Inferior parietal cortex (tissue), 1 donor: Measurements from ENCODE around the gene YWHAB.
A peak's percentile ranks its signal among the peaks of the same experiment; 100 is the strongest.

Source experiments
- DNase-seq: peaks from one replicate; pipeline ENCODE4 v3.0.0-alpha.2; 2016; ENCODE audit errors: extremely low spot score

The YWHAB gene

DNA sequence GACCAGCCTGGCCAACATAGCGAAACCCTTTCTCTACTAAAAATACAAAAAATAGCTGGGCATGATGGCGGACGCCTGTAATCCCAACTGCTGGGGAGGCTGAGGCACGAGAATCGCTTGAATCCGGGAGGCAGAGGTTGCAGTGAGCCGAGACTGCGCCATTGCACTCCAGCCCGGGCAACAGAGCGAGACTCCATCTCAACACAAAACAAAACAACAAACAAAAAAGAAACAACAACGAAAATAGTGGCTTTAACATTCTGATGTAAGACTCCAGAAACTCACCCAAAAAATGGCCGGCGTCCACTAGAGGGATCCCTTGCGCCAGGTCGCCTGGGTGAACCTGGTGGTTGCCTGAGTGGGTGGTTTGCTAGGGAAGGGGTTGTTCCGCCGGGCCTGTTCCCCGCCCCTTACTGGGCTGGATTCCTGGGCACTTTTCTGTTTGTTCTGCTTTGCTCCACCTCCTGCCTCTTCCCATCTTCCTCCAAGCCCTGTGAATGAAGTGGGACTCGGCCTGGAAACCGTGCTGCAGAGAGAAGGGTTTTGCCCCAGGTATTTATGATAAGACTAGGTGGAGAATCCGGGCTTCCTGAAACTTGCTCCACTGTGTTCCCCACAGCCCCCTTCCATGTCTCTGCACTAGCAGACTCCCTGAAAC lies 25.9 kb downstream of the YWHAB start:
- no peak for DNase-seq

DNA sequence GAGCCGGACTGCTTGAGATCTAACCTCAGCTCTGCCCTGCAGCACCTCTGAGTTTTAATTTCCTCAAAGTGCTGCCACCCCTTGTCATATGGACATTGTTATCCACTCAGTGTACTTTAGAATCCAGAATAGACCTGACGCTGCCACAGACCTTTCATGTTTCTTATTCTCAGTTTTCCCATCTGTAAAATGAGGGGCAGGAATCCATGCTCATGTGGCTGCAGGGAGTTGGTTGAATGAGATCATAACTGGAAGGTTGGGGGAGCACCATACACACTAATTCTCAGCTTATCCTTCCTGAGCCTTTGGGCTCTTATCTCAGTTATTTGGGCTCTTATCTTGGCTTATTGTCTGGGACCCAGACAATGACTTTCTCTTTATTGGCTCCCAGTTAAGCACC lies 26.7 kb downstream of the YWHAB start:
- DNase-seq, result no peak

DNA sequence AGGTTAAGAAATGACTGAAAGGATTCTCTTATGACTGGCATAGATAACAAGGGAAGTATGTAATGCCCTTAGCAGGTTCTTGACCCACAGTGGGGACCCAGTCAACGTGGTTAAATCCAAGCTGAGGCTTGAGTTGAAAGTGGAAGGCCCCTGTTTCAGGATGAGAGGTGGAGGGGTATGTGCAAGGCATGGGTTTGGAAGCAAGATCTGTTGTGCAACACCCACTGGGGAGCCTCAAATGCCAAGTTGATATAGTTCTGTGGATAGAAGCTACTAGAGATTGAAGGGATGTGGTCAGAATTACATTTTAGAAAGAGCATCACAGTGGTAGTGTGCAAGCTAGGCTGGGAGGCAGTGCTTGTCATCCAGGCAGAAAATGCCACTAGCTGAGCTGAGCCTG lies 29.4 kb downstream of the YWHAB start:
- no peak for DNase-seq

DNA sequence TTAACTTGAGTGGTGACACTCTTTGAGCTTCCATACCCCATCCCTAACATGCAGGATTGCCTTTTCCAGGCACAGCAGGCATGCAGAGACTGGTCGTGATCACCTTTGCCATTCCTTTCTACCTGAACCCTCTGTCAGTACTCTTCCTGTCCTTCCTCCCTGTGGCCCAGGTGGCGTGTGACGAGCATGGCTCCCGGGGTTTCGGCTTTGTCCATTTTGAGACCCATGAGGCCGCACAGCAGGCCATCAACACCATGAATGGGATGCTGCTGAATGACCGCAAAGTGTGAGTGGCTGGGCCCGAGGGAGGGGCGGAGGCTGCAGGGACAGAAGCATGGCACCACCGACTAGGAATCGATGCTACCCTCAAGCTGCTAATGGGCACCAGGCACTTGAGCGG lies 31.1 kb downstream of the YWHAB start:
- no peak for DNase-seq

DNA sequence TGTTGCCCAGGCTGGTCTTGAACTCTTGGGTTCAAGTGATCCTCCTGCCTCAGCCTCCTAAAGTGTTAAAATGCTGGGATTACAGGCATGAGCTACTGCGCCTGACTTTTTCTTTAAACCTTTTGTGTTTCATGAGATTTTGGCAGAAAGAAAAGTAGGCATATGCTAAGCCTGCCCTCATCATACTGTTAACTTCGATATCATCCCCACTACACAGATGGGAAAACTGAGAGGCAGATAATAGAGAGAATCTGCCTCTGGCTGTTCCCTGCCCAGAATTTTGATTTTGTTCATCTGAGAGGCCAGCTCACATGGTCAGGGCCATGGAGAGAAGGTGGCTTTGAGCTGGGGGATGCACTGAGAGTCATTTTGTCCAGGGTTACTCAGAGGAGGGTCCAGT lies 31.9 kb downstream of the YWHAB start:
- no peak for DNase-seq

DNA sequence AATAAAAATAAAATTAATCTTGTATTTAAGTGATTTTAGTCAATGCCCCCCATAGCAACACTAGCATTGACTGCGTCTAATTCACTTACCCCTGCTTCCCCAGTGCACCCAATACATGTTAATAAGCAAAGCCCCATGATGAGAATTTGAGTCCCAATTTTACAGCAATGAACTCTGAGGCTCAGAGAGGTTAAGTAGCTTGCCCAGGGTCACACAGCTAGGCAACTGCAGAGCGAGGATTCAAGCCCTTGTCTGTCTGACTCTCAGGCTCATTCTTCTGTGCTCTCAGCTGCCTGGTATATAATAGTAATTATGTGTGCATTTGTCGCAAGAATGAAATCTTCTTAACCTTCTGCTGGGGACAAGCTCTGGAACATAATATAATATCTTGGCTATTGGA lies 32.8 kb downstream of the YWHAB start:
- DNase-seq, result no peak

DNA sequence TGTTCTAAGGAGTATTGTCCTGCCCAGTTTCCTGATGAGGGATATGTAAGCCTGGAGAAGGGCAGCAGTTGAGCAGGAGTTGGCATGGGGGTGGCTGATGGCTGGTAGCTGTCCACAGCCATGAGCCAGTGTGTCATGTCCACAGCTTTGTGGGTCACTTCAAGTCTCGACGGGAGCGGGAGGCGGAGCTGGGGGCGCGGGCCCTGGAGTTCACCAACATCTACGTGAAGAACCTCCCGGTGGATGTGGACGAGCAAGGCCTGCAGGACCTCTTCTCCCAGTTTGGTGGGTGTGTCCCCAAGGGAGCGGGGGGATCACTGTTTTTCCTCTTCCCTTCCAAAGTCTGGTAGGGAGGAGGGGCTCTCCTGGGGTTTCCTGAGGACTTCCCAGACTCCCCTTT lies 33.3 kb downstream of the YWHAB start:
- DNase-seq, result no peak

DNA sequence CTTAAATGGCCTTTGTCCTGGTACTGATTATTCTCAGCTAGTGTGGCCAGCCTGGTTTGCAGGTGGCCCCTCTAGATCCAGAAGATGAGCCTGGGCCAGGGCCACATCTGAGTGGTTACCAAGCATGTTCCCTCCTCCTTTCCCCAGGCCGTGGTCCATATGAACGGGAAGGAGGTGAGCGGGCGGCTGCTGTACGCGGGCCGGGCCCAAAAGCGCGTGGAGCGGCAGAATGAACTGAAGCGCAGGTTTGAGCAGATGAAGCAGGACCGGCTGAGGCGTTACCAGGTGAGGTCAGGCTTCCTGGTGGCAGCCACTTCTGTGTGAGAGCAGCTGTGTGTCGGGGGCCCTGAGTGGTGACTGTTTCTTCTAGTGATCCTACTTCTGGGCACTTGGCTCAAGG lies 35.9 kb downstream of the YWHAB start:
- DNase-seq, result no peak

DNA sequence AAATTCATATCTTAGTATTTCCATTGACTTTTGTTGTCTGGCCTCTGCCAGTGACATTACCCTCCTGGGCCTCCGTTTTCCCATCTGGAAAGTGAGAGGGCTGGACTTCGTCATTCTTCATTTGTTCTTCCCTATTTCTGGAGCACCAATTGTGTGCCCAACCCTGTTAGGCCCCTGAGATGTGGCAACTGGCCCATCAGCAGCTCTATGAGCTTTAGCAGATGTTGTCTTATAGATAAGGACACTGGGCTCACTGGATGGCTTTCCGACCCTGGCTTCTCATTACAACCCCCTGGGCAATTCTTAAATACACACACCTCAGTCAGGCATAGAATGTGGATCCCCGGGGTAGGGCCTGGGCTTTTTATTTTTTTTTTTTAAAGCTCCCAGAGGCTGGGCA lies 39.0 kb downstream of the YWHAB start:
- DNase-seq, result no peak

DNA sequence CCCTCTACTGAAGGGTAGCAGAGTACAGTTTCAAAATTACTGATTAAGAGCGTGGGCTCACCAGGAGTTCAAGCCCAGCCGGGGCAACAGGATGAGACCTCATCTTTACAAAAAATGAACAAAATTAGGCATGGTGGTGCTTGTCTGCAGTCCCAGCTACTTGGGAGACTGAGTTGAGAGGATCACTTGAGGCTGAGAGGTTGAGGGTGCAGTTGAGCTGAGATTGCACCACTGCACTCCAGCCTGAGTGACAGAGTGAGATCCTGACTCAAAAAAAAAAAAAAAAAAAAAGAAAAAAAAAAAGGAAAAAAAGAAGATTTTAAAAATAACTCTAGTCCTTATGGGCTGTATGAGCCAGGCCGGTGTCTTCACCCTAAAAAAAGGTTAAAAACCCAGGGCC lies 43.1 kb downstream of the YWHAB start:
- no peak for DNase-seq

DNA sequence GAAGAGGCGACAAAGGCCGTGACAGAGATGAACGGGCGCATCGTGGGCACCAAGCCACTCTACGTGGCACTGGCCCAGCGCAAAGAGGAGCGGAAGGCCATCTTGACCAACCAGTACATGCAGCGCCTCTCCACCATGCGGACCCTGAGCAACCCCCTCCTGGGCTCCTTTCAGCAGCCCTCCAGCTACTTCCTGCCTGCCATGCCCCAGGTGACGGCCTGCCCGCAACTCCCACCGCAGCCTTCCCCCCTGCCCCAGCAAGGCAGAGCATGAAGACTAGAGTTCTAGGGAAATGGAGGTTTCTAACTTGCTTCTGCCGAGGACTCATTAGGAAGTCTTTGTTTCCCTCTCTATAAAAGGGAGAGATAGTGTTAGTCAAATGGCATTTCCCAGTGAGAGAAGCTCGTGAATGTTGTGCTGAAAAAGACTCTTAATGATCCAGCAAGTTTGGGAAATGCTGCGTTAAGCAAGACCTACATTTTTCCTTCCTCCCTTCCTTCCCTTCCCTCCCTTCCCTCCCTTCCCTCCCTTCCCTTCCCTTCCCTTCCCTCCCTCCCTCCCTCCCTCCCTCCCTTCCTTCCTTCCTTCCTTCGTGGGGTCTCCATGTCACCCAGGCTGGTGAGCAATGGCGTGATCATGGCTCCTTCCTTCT lies 45.1 kb downstream of the YWHAB start:
- DNase-seq, result no peak

DNA sequence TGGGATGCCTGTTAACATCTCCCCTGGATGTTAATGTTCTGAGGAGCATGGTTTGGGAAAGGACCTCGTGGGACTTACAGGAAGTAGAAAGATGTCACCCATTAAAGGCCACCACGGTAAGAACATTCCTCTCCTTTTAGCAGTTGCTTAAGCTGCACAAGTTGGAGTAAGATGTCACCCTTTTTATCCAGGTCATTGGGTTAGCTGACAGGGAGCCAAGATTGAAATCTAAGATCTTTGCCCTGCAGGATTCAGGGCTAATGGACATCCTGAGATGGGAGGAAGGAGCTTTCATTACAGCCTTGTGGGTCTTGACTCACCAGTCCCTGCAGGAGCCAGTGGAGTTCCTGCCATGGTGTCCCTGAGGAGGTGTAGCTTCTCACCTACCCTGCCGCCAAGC lies 46.4 kb downstream of the YWHAB start:
- no peak for DNase-seq

DNA sequence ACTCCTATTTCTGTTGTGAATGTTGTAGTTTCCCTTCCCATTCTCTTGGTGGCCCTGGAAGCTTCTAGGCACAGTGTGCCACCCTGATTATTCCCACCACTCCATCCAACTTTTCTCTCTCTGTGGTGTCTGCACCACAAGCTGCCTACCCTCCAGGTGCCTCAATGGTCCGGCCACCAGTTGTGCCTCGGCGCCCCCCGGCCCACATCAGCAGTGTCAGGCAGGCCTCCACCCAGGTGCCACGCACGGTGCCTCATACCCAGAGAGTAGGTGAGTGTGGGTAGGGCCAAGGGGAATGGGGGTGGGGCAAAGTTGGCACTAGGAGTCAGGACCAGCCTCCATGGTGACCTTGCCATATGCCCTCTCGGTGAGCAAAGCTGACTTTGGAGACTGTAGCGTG lies 47.4 kb downstream of the YWHAB start:
- no peak for DNase-seq

DNA sequence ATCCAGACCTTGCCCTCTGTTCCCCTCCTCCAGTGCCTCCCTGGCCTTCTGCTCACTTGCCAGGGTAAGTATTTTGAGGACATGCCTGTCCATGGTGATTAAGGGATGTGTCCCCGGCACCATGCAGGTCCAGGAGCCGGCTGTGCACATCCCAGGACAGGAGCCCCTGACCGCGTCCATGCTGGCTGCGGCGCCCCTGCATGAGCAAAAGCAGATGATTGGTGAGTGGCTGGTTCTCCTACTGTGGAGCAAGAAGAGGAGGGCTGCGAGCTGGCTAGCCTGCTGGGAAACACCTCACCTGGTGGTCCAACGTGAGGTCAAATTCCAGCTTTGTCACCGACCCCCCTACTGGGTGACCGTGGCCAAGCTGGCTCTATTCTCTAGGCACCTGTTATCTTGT lies 51.0 kb downstream of the YWHAB start:
- DNase-seq, result no peak

DNA sequence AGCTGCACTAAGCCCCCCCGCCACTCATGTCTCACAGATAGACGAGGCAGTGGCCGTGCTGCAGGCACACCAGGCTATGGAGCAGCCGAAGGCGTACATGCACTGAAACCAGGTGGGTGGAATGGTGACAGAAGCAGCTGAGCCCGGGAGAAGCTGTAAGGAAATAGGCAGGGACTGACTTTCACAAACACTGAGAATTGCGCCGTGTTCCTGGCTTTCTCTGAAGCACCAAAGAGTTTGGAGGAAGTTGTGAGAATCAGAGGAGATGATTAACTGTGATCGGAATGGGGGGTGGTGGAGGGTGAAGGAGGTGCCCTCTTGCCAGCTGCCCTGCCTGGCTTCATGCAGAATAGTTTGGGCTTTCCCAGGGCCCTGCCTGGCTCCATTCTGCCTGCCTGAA lies 53.1 kb downstream of the YWHAB start:
- DNase-seq, result peak; percentile 9

DNA sequence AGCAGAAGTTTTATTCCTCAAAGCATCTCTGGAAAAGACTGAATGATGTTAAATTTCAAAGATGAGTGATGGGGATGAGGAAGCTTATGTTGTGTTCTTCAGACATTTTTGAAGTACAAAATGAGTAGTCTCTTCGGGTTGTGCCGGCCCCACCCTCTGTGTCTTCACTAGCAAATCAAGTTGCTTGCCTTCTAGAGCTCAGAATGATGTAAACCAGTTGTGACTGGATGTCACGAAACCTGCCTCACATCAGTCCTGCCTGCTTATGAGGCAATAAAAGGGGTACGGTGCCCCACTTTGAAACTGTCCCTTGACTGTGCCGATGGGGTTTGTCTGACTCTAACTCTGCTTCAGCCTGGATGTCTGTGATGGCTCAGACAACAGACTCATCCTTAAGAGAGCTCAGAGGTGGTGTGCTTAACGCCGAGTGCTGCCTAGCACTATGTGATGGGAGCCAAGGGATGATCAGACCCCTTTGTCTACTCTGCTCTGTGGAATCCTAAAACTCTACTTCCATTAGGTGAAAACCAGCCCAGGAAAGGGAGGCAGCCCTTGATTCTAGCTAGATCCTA lies 55.7 kb downstream of the YWHAB start:
- DNase-seq, result no peak

DNA sequence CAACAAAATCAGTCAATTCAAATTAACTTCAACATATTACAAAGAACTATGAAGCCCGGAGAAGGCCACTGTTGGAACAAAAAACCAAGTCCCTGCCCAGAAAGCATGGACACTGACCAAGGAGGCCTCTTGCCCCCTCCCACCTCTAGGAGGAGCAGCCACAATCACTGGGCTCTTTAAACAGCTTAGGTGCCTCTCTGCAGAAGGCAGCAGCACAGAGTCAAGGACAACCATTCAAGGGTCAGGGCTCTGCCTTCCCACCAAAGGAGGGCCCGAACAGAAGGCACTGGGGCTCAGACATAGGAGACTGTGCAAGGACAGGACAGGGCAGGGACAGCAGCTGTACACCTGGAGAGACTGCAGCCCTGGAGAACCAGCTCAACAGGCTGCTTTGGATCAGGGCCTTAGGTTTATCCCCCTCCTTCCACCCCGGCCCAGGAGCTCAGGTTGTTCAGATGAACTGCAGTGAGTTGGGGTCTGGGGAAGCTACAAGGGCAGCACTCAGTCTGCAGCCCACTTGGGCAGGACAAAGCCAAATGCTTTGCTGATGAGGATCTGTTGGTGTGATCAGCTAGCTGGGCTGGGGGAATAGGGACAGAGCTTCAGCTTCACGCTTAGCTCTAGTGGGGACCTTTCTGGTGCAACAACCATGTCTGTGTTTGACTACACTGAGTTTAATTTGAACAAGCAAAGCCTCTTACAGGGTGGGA lies 56.9 kb downstream of the YWHAB start:
- no peak for DNase-seq

DNA sequence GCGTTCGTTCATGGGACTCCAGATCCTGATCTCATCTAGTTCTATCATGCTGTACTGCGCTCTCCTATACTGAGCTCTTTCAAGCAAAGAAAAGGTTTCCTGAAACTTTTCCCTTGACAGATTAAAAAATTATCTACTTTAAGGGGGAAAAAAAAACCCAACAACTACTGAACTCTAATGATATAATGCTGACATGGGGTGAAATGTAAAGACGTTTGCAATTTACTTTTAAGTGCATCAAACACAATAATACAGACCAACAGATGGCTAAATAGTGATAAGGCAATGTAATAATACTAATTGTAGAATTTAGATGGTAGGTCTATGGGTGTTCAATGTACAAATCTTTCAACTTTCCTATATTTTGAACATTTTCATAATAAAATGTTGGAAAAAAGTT lies 58.3 kb downstream of the YWHAB start:
- DNase-seq, result no peak

DNA sequence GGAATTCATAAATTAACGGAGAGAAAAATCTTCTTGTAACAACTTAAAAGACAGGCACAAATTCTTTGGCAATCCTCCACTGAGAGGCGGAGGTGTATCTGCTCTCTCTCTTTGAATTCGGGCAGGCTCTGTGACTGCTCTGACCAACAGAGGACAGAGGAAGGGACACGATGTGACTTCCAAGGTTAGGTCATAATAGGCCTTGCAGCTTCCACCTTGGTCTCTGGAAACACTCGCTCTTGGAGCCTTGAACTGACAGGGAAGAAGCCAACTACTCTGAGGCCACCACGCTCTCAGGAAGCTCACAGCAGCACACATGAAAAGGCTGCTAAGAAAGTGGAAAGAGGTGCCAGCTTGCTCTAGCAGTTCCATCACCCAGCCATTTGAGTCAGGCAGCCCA lies 59.8 kb downstream of the YWHAB start:
- DNase-seq, result no peak

DNA sequence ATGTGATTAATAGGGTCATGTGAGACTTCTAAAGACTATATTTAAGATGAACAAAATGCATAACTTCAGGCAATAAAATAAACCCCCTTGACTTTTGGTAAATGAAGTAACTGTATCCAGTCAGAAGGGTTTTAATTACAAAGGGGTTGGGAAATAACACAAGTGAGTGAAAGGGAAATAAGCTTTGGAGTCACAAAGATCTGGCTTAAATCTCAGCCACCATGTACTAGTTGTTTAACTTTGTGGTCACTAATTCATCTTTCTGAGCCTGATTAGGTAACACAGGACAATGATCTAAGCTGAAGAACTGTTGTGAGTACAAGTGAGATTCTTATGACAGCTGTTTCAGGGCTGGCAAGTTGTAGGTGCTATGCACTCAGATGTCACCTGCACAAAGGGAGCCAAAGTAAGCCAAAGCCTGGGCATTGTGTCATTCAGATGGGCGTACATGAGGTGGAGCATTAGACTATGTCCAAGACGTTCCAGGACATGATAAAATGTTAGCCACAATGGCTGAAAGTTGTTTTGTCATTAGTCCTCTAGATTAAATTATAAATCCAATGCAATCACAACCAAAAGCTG lies 60.9 kb downstream of the YWHAB start:
- no peak for DNase-seq

DNA sequence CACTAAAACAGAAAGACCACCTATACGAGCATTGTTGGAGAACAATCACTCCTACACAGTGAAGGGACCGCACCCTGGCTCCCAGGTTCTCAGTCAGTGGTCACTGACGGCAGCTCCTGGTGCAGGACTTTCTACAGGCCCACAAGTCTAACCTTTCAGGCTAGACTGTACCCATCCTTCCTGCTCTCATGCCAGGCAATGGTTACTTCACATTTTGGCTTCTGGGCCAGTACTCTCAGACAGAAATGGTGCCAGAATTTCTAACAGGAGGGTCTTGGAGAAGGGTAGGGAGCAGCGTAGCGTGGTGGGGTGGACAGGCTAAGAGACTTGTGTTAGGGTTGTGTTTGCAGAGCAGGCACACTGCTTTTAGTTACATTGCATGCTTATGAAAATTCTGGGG lies 62.6 kb downstream of the YWHAB start:
- DNase-seq, result no peak

DNA sequence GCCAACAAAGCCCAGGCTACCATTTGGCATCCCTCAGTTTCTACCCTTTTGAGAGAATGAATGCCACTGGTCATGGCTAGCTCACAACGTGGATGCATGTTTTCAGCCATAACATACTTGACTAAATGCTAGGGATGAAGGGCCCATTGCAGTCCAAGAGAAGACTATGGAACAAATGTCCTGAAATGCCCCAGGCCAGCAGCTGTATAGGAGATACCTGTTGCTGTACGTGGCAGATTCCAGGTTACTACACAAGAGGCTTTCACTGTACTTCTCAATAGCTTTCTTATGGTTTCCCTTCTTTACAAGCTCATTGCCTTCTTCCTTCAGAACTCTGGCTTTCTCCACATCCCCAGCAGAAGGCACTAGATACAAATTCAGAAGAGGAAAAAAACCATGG lies 63.0 kb downstream of the YWHAB start:
- no peak for DNase-seq

DNA sequence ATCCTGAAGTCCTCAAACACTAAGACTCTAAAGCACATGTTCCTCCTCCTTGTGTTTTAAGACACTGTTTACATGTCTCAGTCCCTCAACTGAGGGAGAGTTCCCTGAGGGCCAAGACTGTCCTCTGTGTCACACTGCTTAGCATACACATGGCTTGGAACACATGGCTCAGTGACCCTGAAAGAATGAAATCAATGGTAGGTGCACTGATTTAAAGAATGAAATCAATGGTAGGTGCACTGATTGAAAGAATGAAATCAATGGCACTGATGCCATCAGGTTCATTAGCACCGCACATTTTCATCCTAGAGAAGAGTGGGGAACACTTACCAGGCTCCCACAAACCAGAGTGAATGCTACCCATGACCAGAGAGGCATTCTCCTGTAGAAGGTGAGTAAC lies 64.9 kb downstream of the YWHAB start:
- no peak for DNase-seq
